ENCODE measurements around the gene ANKRD17.

GRCh38 chr4:73220815-73221214, 37.8 kb downstream of the ANKRD17 start:
- no peak for TF ChIP-seq EZH2 (IDR thresholded peaks at IDR 0.05; ENCODE audit: insufficient read depth, low read length)
- TF ChIP-seq, protein P1, sequence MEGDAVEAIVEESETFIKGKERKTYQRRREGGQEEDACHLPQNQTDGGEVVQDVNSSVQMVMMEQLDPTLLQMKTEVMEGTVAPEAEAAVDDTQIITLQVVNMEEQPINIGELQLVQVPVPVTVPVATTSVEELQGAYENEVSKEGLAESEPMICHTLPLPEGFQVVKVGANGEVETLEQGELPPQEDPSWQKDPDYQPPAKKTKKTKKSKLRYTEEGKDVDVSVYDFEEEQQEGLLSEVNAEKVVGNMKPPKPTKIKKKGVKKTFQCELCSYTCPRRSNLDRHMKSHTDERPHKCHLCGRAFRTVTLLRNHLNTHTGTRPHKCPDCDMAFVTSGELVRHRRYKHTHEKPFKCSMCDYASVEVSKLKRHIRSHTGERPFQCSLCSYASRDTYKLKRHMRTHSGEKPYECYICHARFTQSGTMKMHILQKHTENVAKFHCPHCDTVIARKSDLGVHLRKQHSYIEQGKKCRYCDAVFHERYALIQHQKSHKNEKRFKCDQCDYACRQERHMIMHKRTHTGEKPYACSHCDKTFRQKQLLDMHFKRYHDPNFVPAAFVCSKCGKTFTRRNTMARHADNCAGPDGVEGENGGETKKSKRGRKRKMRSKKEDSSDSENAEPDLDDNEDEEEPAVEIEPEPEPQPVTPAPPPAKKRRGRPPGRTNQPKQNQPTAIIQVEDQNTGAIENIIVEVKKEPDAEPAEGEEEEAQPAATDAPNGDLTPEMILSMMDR (IDR thresholded peaks at IDR 0.05; ENCODE audit: insufficient read depth, low read depth, low read length): no peak
